ENCODE data around the gene LY6G5C.

DNA sequence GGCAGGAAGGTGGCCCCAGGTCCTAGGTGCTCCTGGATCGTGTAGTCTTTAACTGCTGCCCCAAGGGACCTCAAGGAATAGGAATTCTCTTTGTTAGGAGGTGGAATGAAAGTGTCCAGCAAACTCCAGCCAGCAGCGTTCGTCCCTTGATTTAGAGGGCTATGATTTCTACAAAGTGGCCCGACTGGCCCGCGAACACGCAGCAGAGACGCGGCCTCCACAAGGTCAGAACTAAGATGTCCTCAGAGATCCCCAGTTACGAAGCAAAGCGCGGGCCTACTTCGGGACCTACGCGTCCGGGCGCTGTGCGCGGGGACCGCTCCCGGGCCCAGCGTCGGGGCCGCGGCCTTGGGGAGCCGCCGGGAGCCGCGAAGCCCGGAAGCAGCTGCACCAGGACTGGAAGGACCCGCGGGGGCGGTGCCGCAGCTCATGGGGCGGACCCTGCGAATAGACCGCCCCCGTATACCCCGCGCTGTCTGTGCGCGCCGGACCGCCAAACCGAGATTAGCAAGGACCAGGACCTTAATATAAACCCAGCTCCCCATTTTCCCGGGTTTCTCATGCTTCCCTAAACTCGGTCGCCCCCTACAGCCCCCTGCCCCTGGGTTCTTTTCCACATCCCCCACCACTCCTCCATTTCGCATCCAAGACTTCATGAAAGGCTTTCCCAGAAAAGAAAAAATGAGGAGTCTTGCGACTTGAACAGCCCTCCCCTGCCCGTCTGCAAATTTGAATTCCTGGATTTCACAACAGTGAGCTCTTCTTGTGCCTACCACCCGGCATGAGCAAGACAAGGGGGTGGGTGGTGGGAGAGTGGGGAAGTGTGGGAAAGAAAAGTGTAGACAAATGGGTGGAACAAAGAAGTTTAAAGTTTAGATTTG is 20.2 kb downstream of the LY6G5C start, which contains the start of gene C6orf47:
- TF ChIP-seq, protein P1, sequence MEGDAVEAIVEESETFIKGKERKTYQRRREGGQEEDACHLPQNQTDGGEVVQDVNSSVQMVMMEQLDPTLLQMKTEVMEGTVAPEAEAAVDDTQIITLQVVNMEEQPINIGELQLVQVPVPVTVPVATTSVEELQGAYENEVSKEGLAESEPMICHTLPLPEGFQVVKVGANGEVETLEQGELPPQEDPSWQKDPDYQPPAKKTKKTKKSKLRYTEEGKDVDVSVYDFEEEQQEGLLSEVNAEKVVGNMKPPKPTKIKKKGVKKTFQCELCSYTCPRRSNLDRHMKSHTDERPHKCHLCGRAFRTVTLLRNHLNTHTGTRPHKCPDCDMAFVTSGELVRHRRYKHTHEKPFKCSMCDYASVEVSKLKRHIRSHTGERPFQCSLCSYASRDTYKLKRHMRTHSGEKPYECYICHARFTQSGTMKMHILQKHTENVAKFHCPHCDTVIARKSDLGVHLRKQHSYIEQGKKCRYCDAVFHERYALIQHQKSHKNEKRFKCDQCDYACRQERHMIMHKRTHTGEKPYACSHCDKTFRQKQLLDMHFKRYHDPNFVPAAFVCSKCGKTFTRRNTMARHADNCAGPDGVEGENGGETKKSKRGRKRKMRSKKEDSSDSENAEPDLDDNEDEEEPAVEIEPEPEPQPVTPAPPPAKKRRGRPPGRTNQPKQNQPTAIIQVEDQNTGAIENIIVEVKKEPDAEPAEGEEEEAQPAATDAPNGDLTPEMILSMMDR (IDR thresholded peaks at IDR 0.05; ENCODE audit: insufficient read depth, low read depth, low read length), result no peak
- no peak for TF ChIP-seq EZH2 (IDR thresholded peaks at IDR 0.05; ENCODE audit: insufficient read depth, low read length)
